OCI-LY3 (cell line): ENCODE measurements around the gene SCYGR6.

Source experiments
- H2AFZ ChIP-seq: fragments of 200-600, 300-600 bp; shearing (Covaris generic); 2 replicates; pipeline ENCODE4 v1.6.0; 2014; ENCODE audit warnings: antibody characterized with exemption, low read depth, low read length
- H3K27ac ChIP-seq: fragments of 200-600, 300-600 bp; sonication (generic); 2 replicates; pipeline ENCODE4 v1.5.1; 2014; ENCODE audit warnings: mild to moderate bottlenecking, low read length, moderate library complexity, mixed read lengths
- H3K27me3 ChIP-seq: fragments of 200-600, 300-600 bp; sonication (generic); 2 replicates; pipeline ENCODE4 v1.6.1; 2014; ENCODE audit warnings: low read depth, low read length, mixed read lengths
- H3K36me3 ChIP-seq: fragments of 200-600, 300-600 bp; sonication (generic); replicated peaks from 2 replicates; pipeline ENCODE3; 2014; ENCODE audit warnings: low read depth, low read length, mixed read lengths
- H3K4me1 ChIP-seq: fragments of 300-600, 200-600 bp; sonication (generic); 2 replicates; pipeline ENCODE4 v1.6.1; 2014; ENCODE audit warnings: low read length, mixed read lengths
- H3K4me2 ChIP-seq: fragments of 200-600, 300-600 bp; sonication (generic); 2 replicates; pipeline ENCODE4 v1.6.1; 2014; ENCODE audit warnings: low read length, mixed read lengths
- H3K4me3 ChIP-seq: fragments of 300-600, 200-600 bp; sonication (generic); 2 replicates; pipeline ENCODE4 v1.5.1; 2014; ENCODE audit warnings: antibody characterized with exemption, mild to moderate bottlenecking, low read length, moderate library complexity
- H3K79me2 ChIP-seq: fragments of 300-600, 200-600 bp; shearing (Covaris generic); 2 replicates; pipeline ENCODE4 v1.6.1; 2014; ENCODE audit warnings: mild to moderate bottlenecking, low read length, mixed read lengths
- H3K9ac ChIP-seq: fragments of 300-600, 200-600 bp; shearing (Covaris generic); 2 replicates; pipeline ENCODE4 v1.6.0; 2014; ENCODE audit warnings: mild to moderate bottlenecking, low read length, moderate library complexity
- H3K9me3 ChIP-seq: fragments of 200-600, 300-600 bp; shearing (Covaris generic); 2 replicates; pipeline ENCODE4 v1.6.1; 2014; ENCODE audit warnings: low read length, mixed read lengths; ENCODE audit not compliant: insufficient read depth
- H4K20me1 ChIP-seq: fragments of 200-600, 300-600 bp; sonication (generic); 2 replicates; pipeline ENCODE4 v1.6.1; 2016; ENCODE audit warnings: low read length, mixed read lengths; ENCODE audit not compliant: insufficient read depth
- CTCF ChIP-seq: fragments of 200-600, 300-600 bp; sonication (generic); IDR thresholded peaks from 2 replicates; pipeline ENCODE4 v1.5.1; 2014; ENCODE audit warnings: antibody characterized with exemption, low read length, low read depth
- EZH2phosphoT487 ChIP-seq: fragments of 200-600 bp; shearing (Covaris generic); IDR thresholded peaks from 2 replicates; pipeline ENCODE4 v1.6.1; 2018; ENCODE audit warnings: antibody characterized with exemption, mixed run types, low read depth

Gene SCYGR6

GRCh38 chr2:227724394-227725039, at the start of gene SCYGR6:
Gene SCYGR6 (minus strand): TSS chr2:227724757. CDS start chr2:227724757, 0 bp downstream.
- Histone ChIP-seq H3K79me2 (no peaks in the 10 kb centered on the region), H3K9me3 (no peaks in the 10 kb centered on the region), H3K27me3 (no peaks in the 10 kb centered on the region), H3K27ac (no peak within 1 kb of the TSS), H3K9ac (no peak within 1 kb of the TSS), H3K36me3 (no peaks in the 10 kb centered on the region), H3K4me1 (no peaks in the 10 kb centered on the region), H2AFZ (no peak within 1 kb of the TSS), H3K4me3 (no peak within 1 kb of the TSS), H4K20me1 (no peaks in the 10 kb centered on the region), H3K4me2 (no peak within 1 kb of the TSS)
- TF ChIP-seq EZH2phosphoT487, result no peak
- TF ChIP-seq CTCF, result no peak

- no peak for TF ChIP-seq EZH2phosphoT487
- peak; percentile 48 for TF ChIP-seq CTCF
- H3K79me2 ChIP-seq, result no peaks in the 10 kb centered on the region
- H2AFZ ChIP-seq, result no peak overlapping the region
- H4K20me1 ChIP-seq, result no peaks in the 10 kb centered on the region
- H3K4me2 ChIP-seq, result no peak overlapping the region
- no peak overlapping the region for H3K9ac ChIP-seq
- no peaks in the 10 kb centered on the region for H3K4me1 ChIP-seq
- H3K27ac ChIP-seq, result no peak overlapping the region
- H3K36me3 ChIP-seq, result no peaks in the 10 kb centered on the region
- no peak overlapping the region for H3K4me3 ChIP-seq
- H3K27me3 ChIP-seq, result no peaks in the 10 kb centered on the region
- H3K9me3 ChIP-seq, result no peaks in the 10 kb centered on the region
Observed at GRCh38 chr2:227774011-227774624, 49.6 kb upstream of the SCYGR6 start.

- no peaks in the 10 kb centered on the region for H3K9me3 ChIP-seq
- H3K4me3 ChIP-seq, result no peak overlapping the region
- H3K27ac ChIP-seq, result no peak overlapping the region
- no peaks in the 10 kb centered on the region for H3K79me2 ChIP-seq
- H3K9ac ChIP-seq, result no peak overlapping the region
- no peaks in the 10 kb centered on the region for H4K20me1 ChIP-seq
- H3K27me3 ChIP-seq, result no peaks in the 10 kb centered on the region
- no peaks in the 10 kb centered on the region for H3K4me1 ChIP-seq
- no peaks in the 10 kb centered on the region for H3K36me3 ChIP-seq
- no peak overlapping the region for H2AFZ ChIP-seq
- TF ChIP-seq EZH2phosphoT487 (no peak), CTCF (no peak)
- no peak overlapping the region for H3K4me2 ChIP-seq
Observed at GRCh38 chr2:227772932-227773331, 48.4 kb upstream of the SCYGR6 start.

- Histone ChIP-seq H2AFZ (no peak overlapping the region), H3K4me2 (no peak overlapping the region), H3K27ac (no peak overlapping the region), H3K79me2 (no peaks in the 10 kb centered on the region), H3K9me3 (no peaks in the 10 kb centered on the region), H3K27me3 (no peaks in the 10 kb centered on the region), H3K4me1 (no peaks in the 10 kb centered on the region), H4K20me1 (no peaks in the 10 kb centered on the region), H3K9ac (no peak overlapping the region), H3K4me3 (no peak overlapping the region), H3K36me3 (no peaks in the 10 kb centered on the region)
- TF ChIP-seq EZH2phosphoT487 (no peak), CTCF (no peak)
Observed at GRCh38 chr2:227772197-227772661, 47.7 kb upstream of the SCYGR6 start.
